HL-60/S4 treated with retinoic acid at 250 ng/mL for 4 days and 3 days (cell line): ENCODE data around the gene EIF2B2.

Experiments used
- in situ Hi-C: fragments of 300-500 bp; cut with MboI; formaldehyde crosslinking; loops from 2 replicates; pipeline ENCODE4 v1.7.0; 2022; ENCODE audit warnings: low sequenced_read_pairs

The EIF2B2 gene

DNA sequence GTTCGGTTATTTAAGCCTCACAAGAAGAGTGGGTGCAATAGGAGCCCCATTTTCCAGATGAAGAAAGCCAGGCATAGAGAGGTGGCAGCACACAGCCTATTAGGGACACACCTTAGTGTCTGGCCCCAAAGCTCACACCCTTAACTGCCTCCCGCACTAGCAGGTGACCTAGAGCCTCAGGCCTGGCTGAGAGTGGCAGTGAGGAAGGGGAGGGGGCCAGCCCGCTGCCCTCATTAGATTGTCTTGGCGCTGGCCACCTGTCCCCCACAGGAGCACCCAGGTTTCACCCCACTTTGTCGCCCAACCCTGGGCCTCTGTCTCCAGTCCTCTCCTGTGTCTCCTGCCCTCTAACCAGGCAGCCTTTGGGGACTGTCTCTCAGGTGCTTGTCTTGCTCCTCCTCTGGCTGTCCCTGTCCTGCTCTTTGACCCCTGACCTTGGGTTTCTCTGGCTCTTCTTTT, 28.8 kb upstream of the EIF2B2 start:
- in situ Hi-C loops, result no loop called here

DNA sequence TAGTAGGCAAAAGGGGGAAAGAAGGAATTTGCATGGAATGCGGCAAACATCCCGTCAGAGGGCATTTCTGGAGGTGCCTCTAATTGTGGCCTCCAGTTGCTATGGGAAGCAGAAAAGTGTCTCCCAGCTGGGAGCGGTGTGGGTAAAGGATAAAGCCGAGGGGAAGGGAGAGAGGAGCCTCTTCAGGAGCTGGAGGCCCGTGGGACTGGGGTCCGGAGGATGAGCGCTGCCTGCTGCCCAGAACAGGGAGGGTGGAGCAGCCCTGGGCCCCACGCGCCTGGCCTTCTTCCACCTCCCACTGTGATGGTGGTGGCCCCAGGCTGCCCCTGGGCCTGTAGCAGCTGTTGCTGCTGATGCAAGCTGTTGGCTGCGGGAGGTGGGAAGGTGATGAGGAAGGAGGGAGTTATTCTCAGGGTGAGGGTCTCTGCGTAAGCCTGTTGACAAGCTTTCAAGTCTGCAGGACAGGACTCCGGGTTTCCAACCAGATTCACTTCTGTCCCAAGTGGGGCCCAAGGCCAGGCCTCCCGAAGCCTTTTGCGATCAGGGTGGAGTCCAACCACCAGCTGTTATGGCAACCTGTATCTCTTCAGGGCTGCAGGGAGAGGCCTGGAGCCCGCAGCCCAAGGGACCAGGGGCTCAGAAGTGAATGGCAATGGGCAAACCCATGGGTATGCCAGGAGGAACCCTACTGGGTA, 28.2 kb upstream of the EIF2B2 start:
- in situ Hi-C loops, result no loop called here

DNA sequence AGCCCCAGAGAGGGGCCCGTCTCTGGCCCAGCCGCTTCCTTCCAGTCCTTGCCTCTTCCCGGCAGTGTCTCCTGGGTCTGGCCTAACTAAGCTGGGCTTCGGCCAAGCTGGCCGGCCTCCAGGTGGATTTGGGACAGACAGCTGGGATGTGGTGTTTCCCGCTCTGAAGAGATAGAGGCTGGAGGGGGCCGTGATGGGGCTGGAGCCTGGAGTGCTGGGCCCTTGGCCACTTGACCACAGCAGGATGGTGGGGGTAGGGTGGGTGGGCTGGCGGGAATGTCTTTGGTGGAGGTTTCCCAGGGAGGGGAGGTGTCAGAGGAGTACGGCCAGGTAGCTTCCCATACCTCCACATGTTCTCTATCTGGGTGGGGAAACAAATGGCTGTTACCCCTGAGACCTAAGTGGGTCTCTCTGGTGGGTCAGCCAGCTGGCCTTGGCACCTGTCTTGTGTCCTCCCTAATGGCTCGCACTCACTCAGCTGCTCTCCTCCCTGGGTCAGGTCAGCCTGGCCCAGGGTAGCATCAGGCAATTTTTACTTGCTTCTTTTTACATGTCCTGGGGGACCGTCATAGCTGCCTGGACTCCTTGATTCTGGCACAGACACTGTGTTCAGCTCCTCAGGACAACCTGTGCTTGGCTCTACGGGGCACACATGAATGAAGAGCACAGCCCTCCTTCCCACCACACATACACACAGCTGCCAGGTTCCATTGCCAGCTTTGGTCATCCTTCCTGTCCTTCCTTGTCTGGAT, 27.5 kb upstream of the EIF2B2 start:
- in situ Hi-C loops, result no loop called here

DNA sequence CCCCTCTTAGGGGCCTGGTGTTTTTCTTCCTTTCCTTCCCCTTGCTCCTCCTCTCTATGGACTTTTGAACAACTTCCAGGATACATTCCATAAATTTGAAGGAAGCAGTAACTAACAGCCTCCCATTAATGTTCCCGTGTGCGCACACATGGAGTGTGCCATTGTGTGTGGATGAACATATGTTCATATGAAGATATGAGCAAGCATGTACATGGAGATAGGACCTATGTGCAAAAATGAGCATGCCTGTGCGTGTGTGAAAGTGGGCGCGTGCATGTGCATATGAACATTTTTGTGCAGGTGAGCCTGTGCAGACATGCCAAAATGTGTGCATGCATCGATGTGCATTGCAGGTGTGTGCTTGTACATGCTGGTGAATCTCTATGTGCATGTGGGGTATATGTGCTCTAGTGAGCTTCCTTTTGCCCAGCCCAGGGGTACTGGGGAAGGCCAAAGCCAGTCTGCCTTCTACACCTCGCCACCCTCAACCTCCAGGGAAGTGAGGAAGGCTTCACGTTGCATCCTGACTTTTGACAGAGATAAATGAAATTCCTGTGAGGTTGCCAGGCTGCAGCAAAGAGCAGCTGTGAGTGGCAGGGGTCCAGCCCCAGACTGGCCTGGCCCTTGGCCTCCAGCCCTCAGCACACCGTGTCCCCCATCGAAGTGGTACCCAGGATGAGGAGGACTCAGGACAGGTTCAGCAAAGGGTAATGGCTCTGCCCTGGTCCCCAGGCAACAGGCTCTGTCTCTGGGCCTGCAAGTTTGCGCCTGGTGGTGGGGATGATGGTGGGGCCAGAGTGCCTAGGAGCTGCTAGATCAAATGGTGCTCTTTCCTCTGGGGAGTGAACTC, 26.2 kb upstream of the EIF2B2 start:
- in situ Hi-C loops, result no loop called here

DNA sequence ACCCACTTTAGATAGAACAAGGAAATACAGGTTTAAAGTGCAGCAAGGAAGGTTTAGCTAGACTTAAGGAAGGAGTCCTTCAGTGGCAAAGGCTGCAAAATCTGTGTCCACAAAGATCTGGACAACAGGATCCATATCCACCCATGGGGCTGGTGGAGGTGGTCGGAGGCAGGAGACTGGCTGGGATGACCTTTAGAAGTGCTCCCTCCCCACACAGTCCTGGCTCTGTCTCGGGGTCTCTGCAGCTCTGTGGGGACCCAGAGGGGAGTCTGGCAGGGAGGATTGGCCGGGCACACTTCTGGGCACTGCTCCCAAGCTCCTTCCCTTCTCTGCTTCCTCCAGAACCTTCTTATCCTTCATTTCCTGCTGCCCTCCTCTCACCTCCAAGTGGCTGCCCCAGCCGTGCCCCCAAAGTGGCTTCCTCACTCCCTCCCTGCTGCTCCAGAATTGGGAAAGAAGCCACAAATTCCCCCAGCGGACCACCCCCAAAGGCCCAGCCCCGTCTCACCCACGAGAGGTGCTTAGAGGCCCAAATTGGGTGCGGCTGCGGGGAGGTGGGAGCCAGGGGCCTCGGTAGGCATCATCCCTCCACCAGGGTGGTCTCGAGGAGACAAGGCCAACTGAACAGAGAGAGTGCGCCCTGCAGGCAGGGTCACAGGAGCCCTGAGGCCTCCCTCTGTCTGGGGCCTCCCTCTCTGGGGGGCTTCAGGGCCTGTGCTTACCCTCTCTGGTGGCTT, 25.4 kb upstream of the EIF2B2 start:
- in situ Hi-C loops, result no loop called here

DNA sequence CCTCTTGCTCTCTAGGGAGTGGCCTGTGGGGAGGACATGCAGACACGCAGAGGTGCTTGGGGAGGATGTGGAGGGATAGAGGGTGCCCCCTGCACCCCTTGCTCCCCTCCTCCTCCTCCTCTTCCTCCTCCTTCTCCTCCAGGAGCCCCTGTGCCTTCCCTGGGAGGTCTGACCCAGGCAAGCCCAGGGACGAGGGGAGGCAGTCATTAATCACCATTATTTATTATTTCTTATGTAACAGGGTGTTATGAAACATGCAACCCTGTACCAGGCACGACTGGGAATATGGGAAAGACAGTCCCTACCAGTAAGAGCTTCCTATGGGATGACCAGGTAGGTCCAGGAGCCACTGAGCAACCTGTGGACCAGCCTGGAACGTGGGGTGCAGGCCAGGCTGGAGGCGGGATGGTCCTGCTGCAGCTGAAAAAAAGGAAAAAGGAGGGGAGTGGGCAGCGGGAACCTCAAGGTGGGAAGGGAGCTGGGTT, 24.8 kb upstream of the EIF2B2 start:
- in situ Hi-C loops, result no loop called here

DNA sequence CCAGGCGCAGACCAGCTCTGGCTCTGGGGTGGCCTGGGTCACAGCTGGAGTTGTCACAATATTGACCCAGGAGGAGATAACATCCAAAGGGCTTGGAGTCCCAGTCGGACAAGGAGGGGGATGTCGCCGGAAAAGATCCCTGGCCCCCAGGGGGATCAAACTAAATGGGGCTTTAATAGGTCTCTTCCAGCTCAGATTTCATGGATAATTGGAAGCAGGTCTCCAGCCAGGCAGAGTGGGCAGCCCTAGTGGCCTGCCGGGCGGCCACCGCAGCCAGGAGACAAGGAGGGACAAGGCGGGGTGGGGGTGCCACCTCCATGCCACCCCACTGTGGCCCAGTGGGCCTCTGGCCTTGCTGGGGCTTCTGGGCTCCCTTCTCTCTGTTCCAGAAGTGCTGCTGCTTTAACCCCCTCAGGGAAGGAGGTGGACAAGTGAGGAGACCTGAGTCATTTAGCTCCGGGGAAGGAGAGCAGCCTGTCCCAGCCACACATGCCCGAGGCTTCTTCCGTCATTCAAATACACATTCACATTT, 24.2 kb upstream of the EIF2B2 start:
- in situ Hi-C loops, result no loop called here

DNA sequence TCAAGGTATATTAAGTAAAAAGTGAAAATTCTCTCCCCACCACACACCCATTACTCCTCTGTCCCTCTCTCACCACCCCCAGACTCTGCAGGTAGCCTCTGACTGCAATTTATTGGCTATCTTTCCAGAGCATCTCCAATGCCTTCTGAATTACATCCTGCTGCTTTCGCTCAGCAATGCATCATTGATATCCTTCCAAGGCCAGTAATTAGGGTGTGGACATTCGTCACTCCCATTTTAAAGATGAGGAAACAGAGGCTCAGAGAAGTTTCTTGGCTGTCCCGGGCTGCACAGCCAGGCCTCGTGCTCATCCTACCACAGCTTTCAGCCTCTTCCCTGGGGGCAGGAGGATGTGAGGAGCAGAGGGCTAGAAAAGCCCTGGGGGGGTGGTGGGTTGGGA, 23.7 kb upstream of the EIF2B2 start:
- in situ Hi-C loops, result no loop called here

DNA sequence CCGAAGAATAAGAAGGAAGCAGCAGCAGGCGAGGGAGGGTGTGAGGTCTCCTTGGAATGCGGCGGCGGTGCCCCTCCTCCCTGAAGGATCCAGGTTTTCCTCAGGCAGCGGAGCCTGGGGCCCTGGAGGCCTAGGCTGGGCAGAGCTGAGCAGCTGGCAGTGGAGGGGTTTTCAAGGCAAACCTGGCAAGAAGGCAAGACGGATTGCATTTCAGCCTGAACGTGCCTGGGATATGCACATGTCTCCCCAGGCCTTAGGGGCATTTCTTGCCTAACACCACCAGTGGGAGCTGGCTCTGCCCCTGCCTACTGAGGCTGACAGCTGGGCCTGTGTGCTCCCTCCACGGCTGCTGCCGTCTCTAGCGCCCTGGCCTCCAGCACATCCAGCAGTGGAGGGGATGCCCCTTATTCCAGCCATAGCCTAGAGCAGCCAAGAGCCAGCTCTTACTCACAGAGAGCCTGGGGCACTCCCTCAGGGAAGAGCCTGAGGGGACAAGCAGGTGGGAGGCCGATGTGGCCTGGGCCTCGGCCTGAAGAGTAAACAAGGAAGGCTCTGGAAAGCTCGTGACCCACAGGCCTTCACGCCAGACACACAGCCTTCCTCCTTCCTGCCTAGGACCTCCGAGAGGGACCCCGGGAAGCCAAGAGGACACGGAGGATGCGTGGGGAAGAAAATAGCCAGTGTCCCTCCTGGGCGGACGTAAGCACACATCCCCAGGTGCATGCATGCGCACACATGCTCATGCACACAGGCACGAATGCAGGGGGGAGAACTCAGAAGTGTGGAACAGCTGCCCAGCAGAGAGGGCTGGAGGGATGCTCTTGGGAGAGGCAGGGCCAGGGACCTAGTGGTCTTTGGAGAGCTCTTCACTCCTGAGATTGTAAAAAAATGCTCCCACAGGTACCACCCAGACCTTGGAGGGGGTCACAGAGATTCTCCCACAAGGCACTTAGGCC, 23.0 kb upstream of the EIF2B2 start:
- in situ Hi-C loops, result no loop called here

DNA sequence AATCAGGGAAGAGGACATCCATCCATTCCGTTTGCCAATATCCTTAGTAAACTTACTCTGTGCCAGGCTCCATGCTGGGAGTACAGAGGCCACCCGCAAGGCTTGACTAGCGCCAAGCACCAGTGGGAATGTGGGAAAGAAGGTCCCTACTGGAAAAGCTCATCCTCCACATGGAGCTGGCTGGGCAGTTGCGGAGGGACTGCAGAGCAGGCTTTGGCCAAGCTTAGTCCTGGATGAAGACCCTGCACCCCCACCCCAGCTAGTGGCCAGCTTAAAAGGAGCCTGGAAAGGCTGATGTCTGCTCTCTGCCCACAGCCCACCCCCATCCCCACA, 22.4 kb upstream of the EIF2B2 start:
- in situ Hi-C loops, result no loop called here

DNA sequence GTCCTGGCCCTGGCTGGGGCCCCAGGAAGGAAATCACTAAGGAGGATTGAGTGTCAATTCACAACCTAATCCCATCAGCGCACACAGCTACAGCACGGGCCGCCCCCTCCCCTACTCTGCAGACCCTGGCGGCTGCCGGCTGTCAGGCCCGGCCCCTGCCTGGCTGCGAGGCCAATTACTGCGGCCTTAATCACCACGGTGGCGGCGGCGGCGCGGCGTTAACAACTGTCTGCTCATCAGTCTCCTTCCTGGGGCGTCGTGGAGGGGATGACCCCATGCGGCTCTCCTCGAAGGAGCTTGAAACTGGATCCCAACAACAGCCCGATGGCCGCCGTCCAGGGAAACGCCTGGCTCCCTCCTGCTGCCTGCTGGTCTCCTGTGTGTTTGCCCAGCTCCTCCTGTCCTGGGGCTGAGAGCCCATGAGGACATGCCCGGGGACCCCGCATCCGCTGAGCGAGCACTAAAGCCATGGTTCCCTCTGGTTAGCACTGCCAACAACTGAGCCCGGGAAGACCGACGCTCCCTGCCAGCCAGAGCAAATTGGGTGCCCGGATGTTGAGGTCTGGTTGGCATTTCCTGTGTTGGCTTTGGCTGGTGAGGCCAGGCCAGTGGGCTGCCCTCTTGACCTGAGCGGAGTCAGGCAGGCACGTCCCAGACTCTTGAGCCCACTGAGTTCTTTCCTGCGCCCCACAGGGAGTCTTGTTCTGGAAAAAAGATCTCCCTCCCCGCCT, 21.8 kb upstream of the EIF2B2 start:
- in situ Hi-C loops, result no loop called here

DNA sequence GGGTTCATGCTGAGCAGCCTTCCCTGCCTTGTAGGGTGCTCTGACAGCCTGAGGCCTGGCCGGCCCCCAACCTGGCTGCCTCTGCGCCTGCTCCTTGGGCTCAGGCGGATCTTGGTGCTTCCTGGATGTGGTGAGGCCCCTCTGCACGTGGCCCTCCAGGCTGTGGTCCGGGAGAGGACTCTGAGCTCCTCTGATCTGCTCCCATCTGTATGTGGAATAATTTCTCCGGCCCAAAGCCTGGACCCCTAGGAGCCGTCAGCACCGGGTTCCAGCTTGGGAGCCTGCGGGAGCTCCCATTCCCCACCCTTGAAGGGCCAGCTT, 21.3 kb upstream of the EIF2B2 start:
- in situ Hi-C loops, result no loop called here

DNA sequence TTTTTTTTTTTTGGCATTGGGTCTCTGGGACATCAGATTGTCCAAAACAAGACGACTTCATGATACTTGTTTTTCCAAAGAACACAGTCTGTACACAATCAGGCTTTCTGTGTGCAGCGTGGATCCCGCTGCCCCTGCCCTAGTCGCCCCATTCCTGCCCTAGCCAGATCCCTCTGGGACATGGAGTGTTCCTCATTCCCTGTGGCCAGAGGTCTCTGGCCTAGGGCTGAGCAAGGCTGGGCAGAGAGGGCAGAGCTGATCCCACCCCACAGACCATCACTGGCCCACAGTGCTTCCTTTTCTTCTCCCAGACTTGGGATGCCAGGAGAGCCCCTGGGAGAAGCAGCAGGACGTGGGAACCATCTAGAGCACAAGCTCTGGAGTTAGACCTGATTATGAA, 20.9 kb upstream of the EIF2B2 start:
- in situ Hi-C loops, result no loop called here

DNA sequence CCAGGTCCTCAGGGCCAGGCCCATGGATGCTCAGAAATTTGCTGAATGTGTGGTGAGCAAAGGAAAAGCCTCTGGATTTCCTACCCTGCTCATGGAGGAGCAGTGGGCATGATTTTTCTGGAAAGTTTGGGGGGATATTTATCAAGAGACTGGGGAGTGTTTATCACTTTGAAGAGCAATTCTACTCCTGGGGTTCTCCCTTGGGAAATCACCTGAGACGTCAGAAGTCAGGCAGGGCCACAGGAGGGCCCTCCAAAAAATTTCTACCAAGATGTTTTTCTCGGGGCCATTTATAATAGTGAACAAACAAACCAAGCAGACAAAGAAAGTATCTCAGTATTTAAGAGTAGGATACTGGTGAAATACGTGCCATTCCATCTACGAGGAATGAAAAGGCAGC, 20.1 kb upstream of the EIF2B2 start:
- in situ Hi-C loops, result no loop called here

DNA sequence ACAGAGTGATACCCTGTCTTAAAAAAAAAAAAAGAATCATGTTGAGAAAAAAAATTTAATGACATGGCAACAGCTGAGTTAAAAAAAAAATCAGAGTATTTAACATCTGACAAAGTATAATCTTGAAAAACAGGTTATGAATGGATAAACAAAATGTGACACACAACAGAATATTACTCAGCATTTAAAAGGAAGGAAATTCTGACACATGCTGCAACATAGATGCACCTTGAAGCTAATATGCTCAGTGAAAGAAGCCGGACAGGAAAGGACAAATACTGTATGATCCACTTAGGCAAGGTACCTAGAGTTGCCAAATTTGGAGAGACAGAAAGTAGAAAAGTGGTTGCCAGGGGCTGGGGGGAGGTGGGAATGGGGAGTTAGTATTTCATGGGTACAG, 19.4 kb upstream of the EIF2B2 start:
- in situ Hi-C loops, result no loop called here

DNA sequence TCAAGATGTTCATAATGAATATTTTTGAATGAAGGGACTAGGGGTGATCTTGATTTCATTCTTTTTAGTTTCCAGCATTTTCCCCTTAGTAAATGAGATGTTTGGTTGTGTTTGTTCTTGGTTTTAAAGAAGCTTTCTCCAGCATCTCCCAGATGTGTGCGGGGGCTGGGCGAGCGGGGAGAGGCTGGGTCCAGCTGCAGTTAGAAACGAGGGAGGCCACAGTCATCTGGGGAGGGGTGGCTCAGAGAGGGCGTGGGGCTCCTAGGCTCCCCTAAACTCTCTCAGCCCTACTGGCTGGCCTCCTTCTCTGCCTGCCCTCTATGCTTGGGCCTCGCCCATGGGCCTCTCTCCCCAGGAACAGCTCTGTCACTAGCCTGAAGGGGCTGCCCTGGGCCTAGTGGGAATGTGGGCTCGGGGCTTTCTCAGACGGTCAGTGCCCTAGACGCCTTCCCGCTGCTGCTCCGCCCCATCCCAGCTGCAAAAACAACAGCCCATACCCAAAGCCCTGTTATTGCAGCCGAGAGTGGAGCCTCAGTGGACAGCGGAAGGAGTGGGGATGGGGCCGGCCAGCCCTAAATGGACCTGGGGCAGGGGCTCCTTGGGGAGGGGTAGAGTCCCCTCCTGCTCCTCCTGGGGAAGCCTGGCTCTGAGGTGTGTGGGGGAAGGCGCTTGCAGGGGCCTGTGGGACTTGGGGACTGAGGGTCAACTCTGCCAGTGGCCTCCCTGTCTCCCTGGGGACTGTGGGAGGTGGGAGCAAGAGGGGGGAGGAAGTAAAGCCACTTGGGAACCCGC, 18.3 kb upstream of the EIF2B2 start:
- in situ Hi-C loops, result no loop called here

DNA sequence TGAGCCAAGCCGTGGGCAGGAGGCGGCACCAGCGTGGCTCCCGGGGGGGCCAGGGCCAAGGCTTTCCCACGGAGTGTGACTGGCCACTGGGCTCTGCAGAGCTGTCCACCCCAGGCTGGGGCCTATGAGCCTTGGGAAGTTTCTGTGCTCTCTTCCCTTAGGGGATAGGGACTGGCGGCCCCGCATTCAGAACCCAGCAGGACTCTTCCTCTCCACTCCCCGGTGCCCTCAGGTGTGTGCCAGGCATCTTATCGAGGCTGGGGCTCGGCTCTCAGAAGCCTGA, 17.8 kb upstream of the EIF2B2 start:
- in situ Hi-C loops, result no loop called here

DNA sequence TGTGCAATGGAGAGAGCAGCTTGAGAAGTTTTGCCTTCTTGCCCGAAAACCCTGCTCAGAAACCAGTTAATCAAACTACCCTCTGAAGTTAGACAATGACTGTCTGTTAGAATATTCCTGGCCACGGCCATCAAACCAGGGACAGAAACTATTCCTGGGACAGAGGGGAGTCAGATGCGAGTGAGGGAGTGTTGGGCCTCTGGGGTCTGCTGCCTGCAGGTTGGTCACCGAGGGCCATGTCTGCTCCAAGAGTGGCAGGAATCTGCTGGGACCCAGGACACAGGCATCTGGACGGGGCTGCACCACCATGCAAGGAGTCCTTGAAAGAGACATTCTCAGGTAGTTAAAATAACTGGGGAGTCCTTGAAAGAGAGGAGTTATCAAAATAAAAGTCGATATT, 16.9 kb upstream of the EIF2B2 start:
- in situ Hi-C loops, result no loop called here

DNA sequence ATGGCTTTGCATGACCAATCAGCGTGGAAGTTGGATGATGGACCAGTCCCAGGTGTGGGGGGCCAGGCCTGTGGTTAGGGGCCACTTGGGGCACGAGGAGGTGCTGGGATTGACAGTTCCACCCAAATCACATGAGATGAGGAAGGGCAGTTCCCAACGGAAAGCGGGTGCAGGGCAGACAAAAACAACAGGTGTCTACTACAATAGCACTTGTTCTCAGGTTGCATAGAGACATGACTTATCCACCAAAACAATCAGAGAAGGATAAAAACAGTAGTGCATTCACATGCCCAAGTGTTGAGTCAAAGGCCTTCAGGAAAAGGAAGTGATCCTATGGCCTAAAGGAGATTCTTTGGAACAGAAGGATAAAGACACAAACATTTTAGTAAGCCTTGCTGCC, 14.6 kb upstream of the EIF2B2 start:
- in situ Hi-C loops, result no loop called here
